ENCODE measurements around the gene SH2D6. TPM values are rescaled to one million over a fixed set of nuclear protein-coding genes. Genes with fewer than 3 reads are reported as not detected.
"Not testable (repeated sequence)": the region's sequence is repeated elsewhere in the genome, so short reads cannot be mapped to it uniquely, and the experiment has no call there.

SH2D6 gene
- total RNA-seq, 1 experiment from 2014 or later, result 0.37 TPM

DNA sequence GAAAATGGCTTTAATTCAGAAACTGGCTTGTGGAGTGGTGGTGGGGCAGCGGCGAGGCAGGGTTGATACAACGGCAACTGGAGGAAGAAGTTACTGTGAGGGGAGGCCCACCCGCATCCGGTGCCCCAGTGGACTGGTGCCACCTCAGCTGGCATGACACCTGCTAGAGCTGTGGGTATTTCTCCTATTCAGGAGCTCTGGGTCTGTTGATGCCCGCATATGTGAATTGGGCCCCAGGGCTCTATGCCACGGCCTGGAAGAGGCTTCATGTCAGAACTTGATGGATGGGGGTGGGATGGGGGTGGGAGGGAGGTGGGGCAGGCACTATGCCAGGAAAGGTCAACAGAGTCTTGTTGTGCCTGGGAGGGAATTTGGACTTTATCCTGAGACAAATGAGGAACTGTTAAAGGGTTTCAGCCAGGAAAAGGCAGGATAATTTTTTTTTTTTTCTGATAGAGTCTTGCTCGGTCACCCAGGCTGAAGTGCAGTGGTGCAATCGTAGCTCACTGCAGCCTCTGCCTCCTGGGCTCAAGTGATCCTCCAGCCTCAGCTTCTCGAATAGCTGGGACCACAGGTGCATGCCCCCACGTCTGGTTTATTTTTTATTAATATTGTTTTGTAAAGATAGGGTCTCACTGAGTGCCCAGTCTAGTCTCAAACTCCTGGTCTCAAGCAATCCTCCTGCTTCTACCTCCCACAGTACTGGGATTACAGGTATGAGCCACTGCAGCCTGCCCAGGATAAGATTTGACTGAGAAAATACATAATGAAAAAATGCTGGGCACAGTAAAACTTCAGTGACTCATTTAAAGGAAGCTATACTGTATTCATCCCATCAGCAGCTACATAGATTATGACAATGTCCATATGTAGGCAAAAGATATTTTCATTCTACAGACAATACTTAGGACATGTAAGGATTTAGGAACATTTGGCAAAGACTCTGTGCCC is 52.6 kb downstream of the SH2D6 start:
- no peak for DNase-seq
- Histone ChIP-seq H3K4me1 (ENCODE audit: low read length) (no peaks in the 10 kb centered on the region), H3K4me3 (ENCODE audit: low read length) (no peak overlapping the region), H3K27ac (ENCODE audit: low read length) (no peak overlapping the region), H2AFZ (ENCODE audit: low read length) (no peak overlapping the region), H3K9me3 (ENCODE audit: low read length) (no peaks in the 10 kb centered on the region), H3K36me3 (ENCODE audit: insufficient read depth, low read length) (no peaks in the 10 kb centered on the region), H3K79me2 (ENCODE audit: low read length) (no peaks in the 10 kb centered on the region), H3K4me2 (ENCODE audit: low read depth, low read length, poor library complexity, severe bottlenecking) (no peak overlapping the region), H3K27me3 (ENCODE audit: low read length) (0 out of 2 replicates have a peak, but pooled peaks cover 8% of the 10 kb centered on the region), H3K9me2 (replicated peaks; ENCODE audit: insufficient read depth, low read length) (no peaks in the 10 kb centered on the region), H3K9ac (ENCODE audit: low read length) (no peak overlapping the region), H4K20me1 (ENCODE audit: insufficient read depth, low read depth, low read length) (no peaks in the 10 kb centered on the region)

DNA sequence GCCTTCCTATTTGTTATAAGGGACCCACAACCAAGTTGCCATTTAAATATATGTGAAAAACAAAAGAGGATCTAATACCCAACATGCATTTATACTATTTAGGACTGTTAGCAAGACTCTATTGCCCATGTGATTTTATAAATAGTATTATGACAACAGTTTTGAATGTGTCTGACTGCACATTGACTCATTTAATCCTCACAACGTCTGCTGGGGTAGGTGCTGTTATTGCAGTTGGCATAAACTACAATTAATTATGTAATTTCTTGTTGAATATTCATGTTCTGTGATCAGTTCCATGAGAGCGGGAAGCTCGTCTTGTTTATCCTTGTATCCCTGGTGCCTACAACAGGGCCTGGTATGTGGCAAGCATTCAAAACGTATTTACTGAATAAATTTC is 53.7 kb downstream of the SH2D6 start:
- 0 out of 2 replicates have a peak, but pooled peaks cover 8% of the 10 kb centered on the region for H3K27me3 ChIP-seq (ENCODE audit: low read length)
- no peaks in the 10 kb centered on the region for H3K9me3 ChIP-seq (ENCODE audit: low read length)
- no peaks in the 10 kb centered on the region for H3K79me2 ChIP-seq (ENCODE audit: low read length)
- H3K4me1 ChIP-seq (ENCODE audit: low read length), result no peaks in the 10 kb centered on the region
- no peak overlapping the region for H3K9ac ChIP-seq (ENCODE audit: low read length)
- H3K4me3 ChIP-seq (ENCODE audit: low read length), result no peak overlapping the region
- no peaks in the 10 kb centered on the region for H3K36me3 ChIP-seq (ENCODE audit: insufficient read depth, low read length)
- H2AFZ ChIP-seq (ENCODE audit: low read length), result no peak overlapping the region
- no peaks in the 10 kb centered on the region for H3K9me2 ChIP-seq (replicated peaks; ENCODE audit: insufficient read depth, low read length)
- no peak overlapping the region for H3K27ac ChIP-seq (ENCODE audit: low read length)
- DNase-seq, result no peak
- H4K20me1 ChIP-seq (ENCODE audit: insufficient read depth, low read depth, low read length), result no peaks in the 10 kb centered on the region
- no peak overlapping the region for H3K4me2 ChIP-seq (ENCODE audit: low read depth, low read length, poor library complexity, severe bottlenecking)

DNA sequence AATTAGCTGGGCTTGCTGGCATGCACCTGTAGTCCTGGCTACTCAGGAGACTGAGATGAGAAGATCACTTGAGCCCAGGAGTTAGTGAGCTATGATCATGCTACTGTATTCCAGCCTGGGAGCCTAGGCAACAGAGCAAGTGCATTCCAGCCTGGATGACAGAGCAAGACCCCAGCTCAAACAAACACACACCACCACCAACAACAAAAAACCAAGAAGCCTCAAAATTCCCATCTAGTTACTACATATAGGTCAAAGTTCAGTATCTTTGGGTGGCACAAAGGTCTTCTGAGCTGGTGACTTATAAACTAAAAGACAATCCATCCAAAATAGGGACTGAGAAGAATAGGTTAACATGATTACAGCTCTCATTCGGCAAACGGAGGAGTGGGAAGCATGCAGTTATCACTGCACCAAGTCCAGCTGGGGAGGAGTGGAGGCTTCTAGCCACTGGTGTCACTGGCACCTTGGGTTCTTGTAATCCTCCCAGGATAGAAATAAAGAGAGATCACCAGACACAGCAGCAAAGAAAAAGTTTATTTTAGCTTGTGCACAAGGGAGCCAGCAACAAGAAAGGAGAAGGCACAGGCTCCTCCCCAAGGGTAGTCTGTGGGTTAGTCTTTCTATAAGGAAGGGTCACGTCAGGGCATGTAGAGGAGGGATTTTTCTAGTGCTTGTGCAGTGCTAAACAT is 57.4 kb downstream of the SH2D6 start:
- Histone ChIP-seq H2AFZ (ENCODE audit: low read length) (no peak overlapping the region), H3K9me2 (replicated peaks; ENCODE audit: insufficient read depth, low read length) (no peaks in the 10 kb centered on the region), H3K9me3 (ENCODE audit: low read length) (no peaks in the 10 kb centered on the region), H3K79me2 (ENCODE audit: low read length) (no peaks in the 10 kb centered on the region), H3K4me3 (ENCODE audit: low read length) (no peak overlapping the region), H3K27me3 (ENCODE audit: low read length) (0 out of 2 replicates have a peak, but pooled peaks cover 8% of the 10 kb centered on the region), H3K4me1 (ENCODE audit: low read length) (no peaks in the 10 kb centered on the region), H3K4me2 (ENCODE audit: low read depth, low read length, poor library complexity, severe bottlenecking) (no peak overlapping the region), H3K36me3 (ENCODE audit: insufficient read depth, low read length) (no peaks in the 10 kb centered on the region), H4K20me1 (ENCODE audit: insufficient read depth, low read depth, low read length) (no peaks in the 10 kb centered on the region), H3K27ac (ENCODE audit: low read length) (no peak overlapping the region), H3K9ac (ENCODE audit: low read length) (no peak overlapping the region)
- DNase-seq, result no peak

DNA sequence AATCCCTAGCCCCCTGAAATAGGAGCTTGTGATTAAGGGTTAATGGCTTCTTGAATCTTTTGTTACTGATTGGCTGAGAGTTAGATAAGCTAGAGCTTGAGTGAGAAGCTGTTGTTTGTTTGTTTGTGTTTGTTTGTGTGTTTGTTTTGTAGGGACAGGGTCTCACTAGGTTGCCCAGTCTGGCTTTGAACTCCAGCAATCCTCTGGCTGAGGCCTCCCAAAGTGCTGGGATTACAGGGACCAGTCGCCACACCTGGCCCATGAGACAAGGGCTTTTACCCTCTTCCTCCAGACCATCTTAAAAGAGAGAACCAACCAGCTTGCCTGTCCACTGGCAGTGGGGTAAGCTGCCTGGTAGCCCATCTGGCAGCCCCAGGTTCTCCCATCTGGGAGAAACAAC is 58.1 kb downstream of the SH2D6 start:
- 0 out of 2 replicates have a peak, but pooled peaks cover 8% of the 10 kb centered on the region for H3K27me3 ChIP-seq (ENCODE audit: low read length)
- no peaks in the 10 kb centered on the region for H3K36me3 ChIP-seq (ENCODE audit: insufficient read depth, low read length)
- H3K9me2 ChIP-seq (replicated peaks; ENCODE audit: insufficient read depth, low read length), result no peaks in the 10 kb centered on the region
- no peak overlapping the region for H3K27ac ChIP-seq (ENCODE audit: low read length)
- no peak for DNase-seq
- no peaks in the 10 kb centered on the region for H3K4me1 ChIP-seq (ENCODE audit: low read length)
- no peak overlapping the region for H3K9ac ChIP-seq (ENCODE audit: low read length)
- no peaks in the 10 kb centered on the region for H3K79me2 ChIP-seq (ENCODE audit: low read length)
- no peaks in the 10 kb centered on the region for H4K20me1 ChIP-seq (ENCODE audit: insufficient read depth, low read depth, low read length)
- no peak overlapping the region for H3K4me3 ChIP-seq (ENCODE audit: low read length)
- no peak overlapping the region for H3K4me2 ChIP-seq (ENCODE audit: low read depth, low read length, poor library complexity, severe bottlenecking)
- no peak overlapping the region for H2AFZ ChIP-seq (ENCODE audit: low read length)
- no peaks in the 10 kb centered on the region for H3K9me3 ChIP-seq (ENCODE audit: low read length)

DNA sequence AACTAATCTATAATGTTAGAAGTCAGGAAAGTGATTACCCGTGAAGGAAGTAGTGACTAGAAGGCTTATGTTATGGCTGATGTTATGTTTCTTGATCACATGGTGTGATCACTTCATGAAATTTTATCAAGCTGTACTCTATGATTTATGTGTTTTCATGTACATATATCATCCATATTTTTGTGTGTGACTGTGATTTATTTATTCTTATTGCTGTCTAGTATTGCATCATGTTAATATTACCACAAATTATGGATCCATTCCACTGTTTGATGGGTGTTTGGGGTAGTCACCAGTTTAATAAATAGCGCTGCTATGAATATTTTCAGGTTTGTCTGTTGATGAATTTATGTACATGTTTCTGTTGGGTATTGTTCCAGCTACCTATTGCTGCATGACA is 59.4 kb downstream of the SH2D6 start:
- no peaks in the 10 kb centered on the region for H4K20me1 ChIP-seq (ENCODE audit: insufficient read depth, low read depth, low read length)
- H3K4me1 ChIP-seq (ENCODE audit: low read length), result no peaks in the 10 kb centered on the region
- H3K4me2 ChIP-seq (ENCODE audit: low read depth, low read length, poor library complexity, severe bottlenecking), result no peak overlapping the region
- H2AFZ ChIP-seq (ENCODE audit: low read length), result no peak overlapping the region
- H3K27me3 ChIP-seq (ENCODE audit: low read length), result 0 out of 2 replicates have a peak, but pooled peaks cover 8% of the 10 kb centered on the region
- no peaks in the 10 kb centered on the region for H3K79me2 ChIP-seq (ENCODE audit: low read length)
- no peaks in the 10 kb centered on the region for H3K36me3 ChIP-seq (ENCODE audit: insufficient read depth, low read length)
- DNase-seq, result no peak
- H3K27ac ChIP-seq (ENCODE audit: low read length), result no peak overlapping the region
- H3K9me2 ChIP-seq (replicated peaks; ENCODE audit: insufficient read depth, low read length), result no peaks in the 10 kb centered on the region
- no peak overlapping the region for H3K9ac ChIP-seq (ENCODE audit: low read length)
- H3K4me3 ChIP-seq (ENCODE audit: low read length), result no peak overlapping the region
- H3K9me3 ChIP-seq (ENCODE audit: low read length), result no peaks in the 10 kb centered on the region

DNA sequence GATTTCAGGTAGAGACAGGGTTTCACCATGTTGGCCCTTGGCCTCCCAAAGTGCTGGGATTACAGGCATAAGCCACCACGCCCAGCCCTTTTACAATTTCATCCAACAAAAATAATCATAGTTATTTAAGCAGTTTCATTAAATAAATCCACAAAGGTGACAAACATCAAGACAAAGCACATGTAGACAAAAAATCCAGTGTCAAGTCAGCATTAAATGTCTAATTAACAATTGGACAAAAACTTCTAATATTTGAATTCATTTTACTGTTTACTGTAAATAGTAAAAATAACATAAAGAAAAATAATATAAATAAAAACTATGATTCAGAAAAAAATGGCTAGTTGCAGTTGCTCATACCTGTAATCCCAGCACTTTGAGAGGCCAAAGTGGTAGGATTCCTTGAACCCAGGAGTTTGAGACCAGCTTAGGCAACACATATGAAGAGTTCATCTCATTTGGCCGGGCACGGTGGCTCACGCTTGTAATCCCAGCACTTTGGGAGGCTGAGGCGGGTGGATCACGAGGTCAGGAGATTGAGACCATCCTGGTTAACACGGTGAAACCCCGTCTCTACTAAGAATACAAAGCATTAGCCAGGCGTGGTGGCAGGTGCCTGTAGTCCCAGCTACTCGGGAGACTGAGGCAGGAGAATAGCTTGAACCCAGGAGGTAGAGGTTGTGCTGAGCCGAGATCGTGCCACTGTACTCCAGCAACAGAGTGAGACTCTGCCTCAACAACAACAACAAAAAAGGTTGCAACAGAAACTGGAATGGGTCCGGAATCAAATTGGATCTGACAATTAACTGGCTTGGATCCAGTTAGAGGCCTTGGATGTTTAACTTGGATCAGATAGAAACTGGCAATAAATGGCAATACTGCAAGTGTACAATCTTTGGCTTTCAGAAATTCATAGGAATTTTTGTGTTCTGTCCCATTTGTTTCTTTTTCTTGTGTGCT is 63.6 kb downstream of the SH2D6 start:
- Histone ChIP-seq H2AFZ (ENCODE audit: low read length) (no peak overlapping the region), H3K9me2 (replicated peaks; ENCODE audit: insufficient read depth, low read length) (no peaks in the 10 kb centered on the region), H3K4me2 (ENCODE audit: low read depth, low read length, poor library complexity, severe bottlenecking) (no peak overlapping the region), H3K4me3 (ENCODE audit: low read length) (no peak overlapping the region), H3K79me2 (ENCODE audit: low read length) (no peaks in the 10 kb centered on the region), H3K36me3 (ENCODE audit: insufficient read depth, low read length) (no peaks in the 10 kb centered on the region), H3K27me3 (ENCODE audit: low read length) (no peaks in the 10 kb centered on the region), H3K9me3 (ENCODE audit: low read length) (no peaks in the 10 kb centered on the region), H3K27ac (ENCODE audit: low read length) (no peak overlapping the region), H4K20me1 (ENCODE audit: insufficient read depth, low read depth, low read length) (no peaks in the 10 kb centered on the region), H3K4me1 (ENCODE audit: low read length) (no peaks in the 10 kb centered on the region), H3K9ac (ENCODE audit: low read length) (no peak overlapping the region)
- no peak for DNase-seq

DNA sequence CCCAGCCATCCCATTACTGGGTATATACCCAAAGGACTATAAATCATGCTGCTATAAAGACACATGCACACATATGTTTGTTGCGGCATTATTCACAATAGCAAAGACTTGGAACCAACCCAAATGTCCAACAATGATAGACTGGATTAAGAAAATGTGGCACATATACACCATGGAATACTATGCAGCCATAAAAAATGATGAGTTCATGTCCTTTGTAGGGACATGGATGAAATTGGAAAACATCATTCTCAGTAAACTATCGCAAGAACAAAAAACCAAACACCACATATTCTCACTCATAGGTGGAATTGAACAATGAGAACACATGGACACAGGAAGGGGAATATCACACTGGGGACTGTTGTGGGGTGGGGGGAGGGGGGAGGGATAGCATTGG is 66.1 kb downstream of the SH2D6 start:
- H3K9ac ChIP-seq (ENCODE audit: low read length); H3K27me3 ChIP-seq (ENCODE audit: low read length); H3K36me3 ChIP-seq (ENCODE audit: insufficient read depth, low read length); H3K27ac ChIP-seq (ENCODE audit: low read length); H3K4me3 ChIP-seq (ENCODE audit: low read length); DNase-seq; H2AFZ ChIP-seq (ENCODE audit: low read length); H3K4me1 ChIP-seq (ENCODE audit: low read length); H3K9me3 ChIP-seq (ENCODE audit: low read length); H4K20me1 ChIP-seq (ENCODE audit: insufficient read depth, low read depth, low read length); H3K79me2 ChIP-seq (ENCODE audit: low read length); H3K4me2 ChIP-seq (ENCODE audit: low read depth, low read length, poor library complexity, severe bottlenecking); H3K9me2 ChIP-seq (replicated peaks; ENCODE audit: insufficient read depth, low read length): not testable (repeated sequence)
